G401 (cell line): ENCODE results near the gene CD19. TPM values are rescaled to one million over a fixed set of nuclear protein-coding genes. Genes with fewer than 3 reads are reported as not detected.
"Not testable (repeated sequence)": the region's sequence is repeated elsewhere in the genome, so short reads cannot be mapped to it uniquely, and the experiment has no call there.

Experiments
- DNase-seq: peaks from one replicate; pipeline ENCODE4 v3.0.0-alpha.2; 2015; ENCODE audit warnings: low spot score
- in situ Hi-C: cut with HindIII; loops from 2 replicates; pipeline ENCODE4 v1.10.0; 2016; ENCODE audit warnings: low sequenced_read_pairs, mixed read lengths
- total RNA-seq: library from RNA; depleted of rRNA; stranded (reverse); fragments of >200 nt; shearing (Covaris generic); gene quantifications from 2 replicates; pipeline ENCODE4 v1.2.3, GENCODE V29; 2014; rRNA removed

Gene CD19
- 0.10 TPM in 1 of 2 replicates, not detected in the other for total RNA-seq

- no peak for DNase-seq
- in situ Hi-C loops: no loop called here
Measured at GRCh38 chr16:28931801-28932225, at the start of gene CD19. CD19 (plus strand) TSS chr16:28931971; CDS start chr16:28932001, 30 bp downstream.

- DNase-seq: no peak
- in situ Hi-C loops: no loop called here
Measured at GRCh38 chr16:28882551-28883160, 49.1 kb upstream of the CD19 start.

GRCh38 chr16:28883221-28883996 lies 48.4 kb upstream of the CD19 start:
- no peak for DNase-seq

GRCh38 chr16:28884045-28884444 lies 47.7 kb upstream of the CD19 start:
- in situ Hi-C loops: no loop called here

More at GRCh38 chr16:28883221-28883996, 48.4 kb upstream of the CD19 start:
- in situ Hi-C loops: no loop called here

GRCh38 chr16:28886945-28887344 lies 44.8 kb upstream of the CD19 start:
- no peak for DNase-seq
- in situ Hi-C loops: no loop called here

More at GRCh38 chr16:28884045-28884444, 47.7 kb upstream of the CD19 start:
- no peak for DNase-seq

GRCh38 chr16:28890355-28890754 lies 41.4 kb upstream of the CD19 start:
- in situ Hi-C loops, DNase-seq: not testable (repeated sequence)

GRCh38 chr16:28891964-28892890 lies 39.5 kb upstream of the CD19 start:
- in situ Hi-C loops: no loop called here
- no peak for DNase-seq

GRCh38 chr16:28893291-28893690 lies 38.5 kb upstream of the CD19 start:
- in situ Hi-C loops: no loop called here
- no peak for DNase-seq

- in situ Hi-C loops: no loop called here
- DNase-seq: no peak
Measured at GRCh38 chr16:28895609-28896008, 36.2 kb upstream of the CD19 start.

GRCh38 chr16:28897826-28898225 lies 33.9 kb upstream of the CD19 start:
- in situ Hi-C loops: no loop called here
- no peak for DNase-seq

- no peak for DNase-seq
- in situ Hi-C loops: no loop called here
Measured at GRCh38 chr16:28898266-28898665, 33.5 kb upstream of the CD19 start.

- no peak for DNase-seq
- in situ Hi-C loops: no loop called here
Measured at GRCh38 chr16:28898942-28899341, 32.8 kb upstream of the CD19 start.

- DNase-seq: no peak
- in situ Hi-C loops: no loop called here
Measured at GRCh38 chr16:28899882-28900590, 31.7 kb upstream of the CD19 start.

- no peak for DNase-seq
- in situ Hi-C loops: no loop called here
Measured at GRCh38 chr16:28900601-28901000, 31.2 kb upstream of the CD19 start.

- in situ Hi-C loops: no loop called here
Measured at GRCh38 chr16:28901862-28902261, 29.9 kb upstream of the CD19 start.

GRCh38 chr16:28902909-28903308 lies 28.9 kb upstream of the CD19 start:
- DNase-seq: no peak
- in situ Hi-C loops: no loop called here

More at GRCh38 chr16:28901862-28902261, 29.9 kb upstream of the CD19 start:
- no peak for DNase-seq

GRCh38 chr16:28903344-28904042 lies 28.3 kb upstream of the CD19 start:
- in situ Hi-C loops: no loop called here
- DNase-seq: no peak

GRCh38 chr16:28904363-28904762 lies 27.4 kb upstream of the CD19 start:
- DNase-seq: no peak
- in situ Hi-C loops: no loop called here
